SHP77 treated with DMSO at 0.1 percent for 48 hours (cell line): ENCODE measurements around the gene NRG3.

ENCODE experiments used
- DNase-seq: peaks from one replicate; lab custom pipeline; 2025; lab: John Stamatoyannopoulos, UW

The NRG3 gene

GRCh38 chr10:82680608-82681007, 805.6 kb downstream of the NRG3 start:
- DNase-seq, result no peak

- no peak for DNase-seq
Measured at GRCh38 chr10:82683945-82684344, 809.0 kb downstream of the NRG3 start.

GRCh38 chr10:82685087-82685486, 810.1 kb downstream of the NRG3 start:
- DNase-seq, result no peak

GRCh38 chr10:82691211-82691610, 816.2 kb downstream of the NRG3 start:
- peak; percentile 1 for DNase-seq

GRCh38 chr10:82692458-82692857, 817.5 kb downstream of the NRG3 start:
- DNase-seq, result no peak

DNA sequence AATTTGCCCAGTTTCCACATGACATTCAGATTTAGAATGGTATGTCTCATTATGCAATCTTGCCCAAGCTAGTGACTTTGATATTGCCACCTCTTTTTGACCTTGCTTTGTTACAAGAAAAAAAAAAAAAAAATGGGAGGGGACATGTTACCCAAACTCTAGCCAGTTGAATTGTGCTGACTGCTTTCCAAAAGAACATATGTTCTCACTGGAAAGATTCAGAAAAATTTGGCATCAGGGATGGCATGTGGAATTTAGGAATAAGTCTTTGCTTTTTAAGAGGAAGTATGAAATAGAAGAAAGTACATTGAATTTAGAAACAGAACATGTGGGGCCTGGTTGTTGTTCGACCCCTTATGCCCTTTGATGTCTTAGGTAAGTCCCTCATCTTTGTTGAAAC, 846.8 kb downstream of the NRG3 start:
- DNase-seq, result no peak

DNA sequence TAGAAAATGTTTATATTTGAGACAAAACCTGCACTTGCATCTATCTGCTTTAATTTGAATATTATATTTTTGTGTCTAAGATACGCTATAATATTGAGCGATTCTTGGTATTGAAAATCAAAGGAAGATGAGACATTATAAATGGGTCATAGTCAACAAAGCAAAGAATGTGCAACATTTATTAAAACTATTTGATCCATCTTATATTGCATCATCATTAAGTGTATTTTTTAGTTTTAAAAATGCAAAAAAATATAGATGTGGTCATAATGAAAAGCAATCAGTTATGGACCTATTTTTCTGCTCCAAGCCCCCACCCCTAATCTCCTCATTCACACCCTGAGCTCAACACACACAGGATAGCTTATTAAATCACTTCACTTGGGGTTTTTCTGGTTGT, 847.3 kb downstream of the NRG3 start:
- no peak for DNase-seq

DNA sequence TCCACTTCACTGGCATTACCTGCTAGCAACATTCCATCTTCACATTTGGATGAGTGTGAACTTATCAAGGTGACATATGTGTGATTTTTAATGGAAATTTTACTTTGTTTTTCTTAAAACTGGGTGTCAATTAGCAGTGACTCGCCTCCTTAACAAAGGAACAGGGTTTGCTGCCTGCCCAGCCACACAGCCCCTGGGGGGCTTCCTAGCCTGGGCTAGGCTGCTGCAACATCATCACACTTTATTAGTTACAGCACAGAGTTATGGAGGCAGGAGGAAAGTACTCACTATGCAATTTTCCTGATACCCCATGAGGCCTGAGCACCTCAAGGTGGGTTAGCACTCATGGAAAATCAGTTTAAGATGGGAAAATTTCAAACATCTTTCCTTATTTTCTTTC, 861.3 kb downstream of the NRG3 start:
- DNase-seq, result no peak

DNA sequence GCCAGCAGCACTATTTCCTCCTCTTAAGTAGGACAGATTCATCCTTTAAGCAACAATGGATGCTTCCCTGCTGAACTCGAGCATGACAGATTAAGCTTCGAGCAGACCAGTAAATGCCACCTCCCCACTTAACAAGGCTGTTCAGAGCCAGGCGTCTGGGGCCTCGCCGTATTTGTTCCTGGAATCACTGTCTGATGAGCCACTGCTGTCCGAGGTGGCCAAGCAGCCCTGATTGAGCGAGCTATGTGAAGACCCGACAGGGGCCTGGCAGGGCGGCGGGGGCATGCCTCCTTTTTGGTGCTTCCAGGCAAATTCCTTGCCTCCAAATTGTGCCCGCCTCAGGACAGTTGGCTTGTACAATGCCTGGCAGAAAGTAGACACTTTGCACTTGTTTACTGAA, 862.6 kb downstream of the NRG3 start:
- no peak for DNase-seq

DNA sequence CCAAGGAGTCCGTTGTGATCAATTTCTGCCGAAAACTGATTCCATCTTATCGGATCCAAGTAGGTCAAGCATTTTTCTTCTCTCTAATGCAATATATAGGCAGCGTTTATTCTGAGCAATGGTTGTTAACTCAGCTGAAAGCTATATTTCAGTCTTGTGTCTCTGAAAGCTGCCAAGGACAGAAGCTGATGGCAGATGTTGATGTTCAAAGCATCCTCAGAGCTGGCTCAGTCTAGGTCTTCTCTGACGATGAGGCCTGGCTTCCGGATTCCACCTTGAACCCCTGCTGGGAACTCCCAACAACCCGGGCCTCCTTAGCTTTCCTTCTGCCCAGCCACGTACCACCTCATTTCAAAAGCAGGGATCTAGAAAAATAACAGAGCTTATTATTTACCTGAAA, 863.6 kb downstream of the NRG3 start:
- DNase-seq, result no peak

GRCh38 chr10:82742478-82742877, 867.5 kb downstream of the NRG3 start:
- DNase-seq, result no peak

DNA sequence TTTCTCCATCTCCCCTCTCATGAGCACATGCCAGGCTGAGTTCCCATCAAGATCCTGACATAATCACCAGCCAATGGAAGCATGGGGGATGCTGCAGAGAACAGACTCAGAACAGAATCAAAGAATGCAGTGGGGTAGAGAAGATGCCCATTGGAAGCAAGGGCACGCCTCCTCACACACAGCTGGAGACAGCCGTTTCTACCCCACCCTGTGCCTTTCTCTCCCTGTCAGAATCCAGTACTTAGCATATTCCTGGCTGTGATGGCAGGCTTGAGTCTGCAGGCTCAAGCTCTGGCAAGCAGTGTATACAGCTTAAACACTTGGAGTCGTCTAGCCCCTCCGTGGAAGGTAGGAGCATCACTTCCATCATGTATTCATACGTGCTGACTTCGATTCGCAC, 867.9 kb downstream of the NRG3 start:
- no peak for DNase-seq

DNA sequence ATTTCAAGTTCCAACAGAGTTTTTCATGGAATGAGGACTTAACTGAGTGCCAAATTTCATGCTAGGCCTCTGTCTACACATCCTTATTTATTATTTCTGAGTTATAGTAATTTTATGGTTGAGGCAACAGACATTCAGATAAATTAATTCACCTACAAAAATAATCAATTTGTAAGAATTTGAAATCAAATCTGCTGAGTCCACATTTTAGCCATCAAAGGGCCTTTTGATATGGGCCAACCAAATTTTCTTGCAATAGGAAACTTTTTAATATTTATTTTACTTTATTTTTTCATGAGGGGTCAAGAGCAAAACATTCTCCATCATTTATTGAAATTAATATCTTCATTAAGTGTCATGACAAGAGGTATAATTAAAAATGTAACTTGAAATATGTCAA, 875.5 kb downstream of the NRG3 start:
- DNase-seq, result no peak

DNA sequence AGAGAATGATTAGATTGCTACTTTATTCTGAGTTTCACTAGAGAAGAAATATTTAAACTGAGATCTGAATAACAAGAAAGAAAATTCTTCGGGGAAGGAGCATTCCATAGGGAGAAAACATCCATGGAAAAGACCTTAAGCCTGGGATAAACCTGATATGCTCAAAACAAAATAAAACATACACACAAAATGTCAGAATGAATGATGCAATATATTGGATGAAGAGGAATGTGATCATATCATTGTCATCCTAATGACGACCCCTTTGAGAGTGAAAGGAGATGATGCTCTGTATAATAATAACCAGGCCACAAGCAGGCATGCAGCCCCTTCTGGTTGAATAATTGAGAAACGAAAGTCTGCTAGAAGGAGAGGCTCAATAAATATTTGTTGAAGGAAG, 882.4 kb downstream of the NRG3 start:
- DNase-seq, result no peak

DNA sequence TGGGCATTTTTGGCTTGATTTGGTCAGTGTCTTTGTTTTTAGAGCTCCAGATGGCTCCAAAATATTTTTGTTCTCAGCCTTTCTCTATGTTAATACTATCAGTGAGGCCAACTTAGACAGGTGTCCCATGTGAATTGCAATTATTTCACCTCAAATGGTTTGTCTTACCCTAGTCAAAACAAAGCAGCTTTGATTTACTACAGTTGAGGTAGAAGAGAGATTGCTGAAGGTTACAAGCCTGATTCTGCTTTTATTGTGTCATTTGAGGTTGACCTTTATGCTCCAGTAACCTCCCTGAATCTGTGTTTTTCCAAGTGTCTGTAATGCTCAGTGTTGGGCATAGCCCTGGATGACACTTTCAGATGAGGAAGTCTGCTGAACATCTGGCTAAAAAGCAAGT, 882.9 kb downstream of the NRG3 start:
- no peak for DNase-seq

DNA sequence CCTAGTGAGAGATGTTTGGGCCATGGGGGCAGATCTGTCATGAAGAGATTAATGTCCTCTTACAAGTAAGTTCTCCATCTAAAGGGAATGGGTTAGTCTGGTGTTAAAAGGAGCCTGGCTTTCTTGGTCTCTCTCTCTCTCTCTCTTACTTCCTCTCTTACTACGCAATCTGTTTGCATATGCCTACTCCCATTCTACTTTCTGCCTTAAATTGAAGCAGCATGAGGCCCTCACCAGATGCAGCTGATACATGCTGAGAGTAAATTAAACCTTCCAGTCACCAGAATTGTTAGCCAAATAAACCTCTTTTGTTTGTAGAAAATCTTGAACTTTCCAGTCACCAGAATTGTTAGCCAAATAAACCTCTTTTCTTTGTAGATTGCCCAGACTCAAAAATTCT, 884.1 kb downstream of the NRG3 start:
- no peak for DNase-seq

DNA sequence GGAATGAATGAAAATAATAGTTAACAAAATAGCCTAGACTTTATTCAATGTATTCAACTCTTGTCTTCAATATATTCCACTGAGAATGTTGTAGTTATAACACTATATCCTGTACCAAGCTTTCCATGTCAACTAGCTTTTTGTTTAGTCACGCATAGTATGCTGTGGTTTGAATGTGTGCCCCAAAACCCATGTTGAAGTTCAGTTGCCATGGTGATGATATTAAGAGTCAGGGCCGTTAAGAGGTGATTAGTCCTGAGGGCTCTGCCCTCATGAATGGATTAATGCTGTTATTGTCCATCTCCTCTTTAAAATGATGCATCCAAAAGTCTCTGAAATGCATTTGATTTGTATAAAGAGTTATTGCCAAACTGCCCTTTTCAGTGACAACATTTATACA, 887.6 kb downstream of the NRG3 start:
- no peak for DNase-seq

DNA sequence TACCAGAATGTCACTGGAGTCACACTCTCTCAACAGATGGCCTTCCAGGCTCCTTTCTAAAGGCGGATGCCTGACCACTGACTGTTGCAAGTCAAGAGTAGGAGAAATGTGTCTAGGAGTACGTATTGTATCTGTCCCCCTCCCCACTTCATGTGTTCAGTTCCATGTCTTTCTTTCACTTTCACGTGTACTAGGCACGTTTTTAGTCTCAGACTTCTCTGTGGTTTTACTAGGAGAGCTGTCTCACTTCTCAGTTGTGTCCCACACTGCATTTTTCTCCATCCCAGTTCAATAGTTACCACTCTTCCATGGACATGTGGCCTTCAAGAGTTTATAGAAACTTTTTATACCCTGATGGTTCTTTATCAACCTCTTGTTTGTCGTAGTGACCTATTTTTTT, 893.0 kb downstream of the NRG3 start:
- no peak for DNase-seq

GRCh38 chr10:82778908-82779307, 903.9 kb downstream of the NRG3 start:
- no peak for DNase-seq

GRCh38 chr10:82796510-82796909, 921.5 kb downstream of the NRG3 start:
- no peak for DNase-seq

DNA sequence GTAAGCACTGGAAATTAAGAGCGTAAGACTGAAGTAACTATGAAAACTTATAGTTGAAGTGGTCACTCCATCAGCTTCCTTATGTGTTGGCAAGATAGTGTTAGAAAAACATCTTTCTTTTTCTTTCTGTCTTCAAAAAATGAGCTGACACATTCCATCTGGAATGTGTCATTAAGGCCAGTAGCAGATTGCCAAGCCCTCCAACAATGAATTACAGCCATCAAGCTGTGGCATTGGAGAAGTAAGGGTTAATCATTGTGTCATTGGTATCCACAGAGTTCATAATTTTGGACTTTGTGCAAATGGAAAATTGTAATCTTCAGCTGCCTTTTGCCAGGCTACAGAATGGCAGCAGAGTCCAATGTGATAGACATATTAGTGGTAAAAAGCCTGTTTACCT, 926.3 kb downstream of the NRG3 start:
- no peak for DNase-seq

- no peak for DNase-seq
Measured at GRCh38 chr10:82811621-82812020, 936.6 kb downstream of the NRG3 start.

GRCh38 chr10:82813856-82814255, 938.9 kb downstream of the NRG3 start:
- no peak for DNase-seq

GRCh38 chr10:82814635-82815034, 939.6 kb downstream of the NRG3 start:
- DNase-seq, result no peak

DNA sequence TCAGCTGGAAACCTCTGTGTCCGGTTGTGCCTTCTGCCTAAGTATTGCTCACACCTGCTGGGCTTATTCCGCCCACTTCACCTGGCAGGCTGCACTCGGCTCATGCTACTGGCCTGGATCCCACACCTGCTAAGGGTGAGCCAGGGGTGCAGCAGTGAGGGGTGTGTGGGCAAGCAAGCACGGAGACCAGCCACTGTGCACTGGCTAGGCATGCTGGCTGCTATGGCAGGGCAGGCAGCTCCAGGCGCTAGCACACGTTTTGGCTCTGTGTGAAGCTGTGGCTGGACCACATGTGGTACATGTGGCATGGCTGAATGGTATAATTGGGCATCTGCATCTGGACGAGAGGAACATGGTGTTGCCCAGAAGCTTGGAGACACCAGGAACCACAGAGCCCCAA, 940.7 kb downstream of the NRG3 start:
- no peak for DNase-seq
